Measurements from ENCODE around the gene PPP2R2C. TPM values are rescaled to one million over a fixed set of nuclear protein-coding genes. Genes with fewer than 3 reads are reported as not detected.
A peak's percentile ranks its signal among the peaks of the same experiment; 100 is the strongest.

The PPP2R2C gene
- total and polyA plus RNA-seq, 2 of the 4 experiments (the other 2 are of a cell fraction), result 0.03 TPM; not detected in 1

DNA sequence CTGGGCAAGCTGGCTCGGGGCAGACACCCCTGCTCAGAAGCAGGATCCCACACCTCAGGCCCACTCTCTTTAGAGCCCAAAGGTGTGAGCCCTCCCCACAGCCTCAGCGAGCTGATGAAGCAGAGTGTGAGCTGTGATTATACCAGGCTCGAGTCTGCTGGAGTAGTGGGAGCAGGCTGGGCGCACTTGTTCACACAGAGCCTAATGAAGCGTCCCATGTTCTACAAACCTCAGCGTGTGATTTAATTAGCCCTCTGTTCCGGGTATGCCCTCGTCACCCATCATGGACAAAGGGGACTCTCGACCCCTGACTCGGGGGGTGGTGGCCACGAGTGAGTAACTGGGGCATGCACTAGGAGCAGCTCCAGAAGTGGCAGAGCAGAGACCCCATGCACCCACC, 62.3 kb downstream of the PPP2R2C start:
- Histone ChIP-seq H2BK20ac (ENCODE audit: low read depth, low read length) (no peak overlapping the region), H3K27me3 (ENCODE audit: control insufficient read depth, insufficient read depth, low read length) (no peaks in the 10 kb centered on the region; the same call in none of the 2 replicates), H4K20me1 (ENCODE audit: insufficient read depth, low read length) (no peaks in the 10 kb centered on the region), H3K4ac (ENCODE audit: low read depth, low read length) (no peak overlapping the region), H3K27ac (ENCODE audit: insufficient read depth, low read length) (no peak overlapping the region), H2BK120ac (ENCODE audit: low read depth, low read length) (no peak overlapping the region), H3K4me2 (ENCODE audit: low read depth, low read length) (no peak overlapping the region), H3K56ac (ENCODE audit: extremely low read depth, insufficient read depth, low read length) (no peak overlapping the region), H2AFZ (replicated peaks; ENCODE audit: low read length, poor library complexity) (peak overlapping the region; percentile 49), H4K5ac (ENCODE audit: low read depth, low read length) (no peak overlapping the region), H2BK15ac (ENCODE audit: low read depth, low read length) (no peak overlapping the region), H4K8ac (ENCODE audit: low read depth in 2 of 2, low read length in 2 of 2) (no peak overlapping the region), H3K9me3 (ENCODE audit: control insufficient read depth, insufficient read depth, low read length) (no peaks in the 10 kb centered on the region), H3K36me3 (ENCODE audit: control insufficient read depth, insufficient read depth, low read length) (no peaks in the 10 kb centered on the region), H3K4me1 (ENCODE audit: control insufficient read depth, insufficient read depth, low read length) (no peaks in the 10 kb centered on the region), H4K91ac (ENCODE audit: insufficient read depth, low read depth, low read length) (no peak overlapping the region), H3K23ac (ENCODE audit: low read depth, low read length) (no peak overlapping the region), H3K9ac (ENCODE audit: low read depth, low read length) (no peak overlapping the region), H2AK5ac (ENCODE audit: low read depth, low read length) (no peak overlapping the region), H3K4me3 (ENCODE audit: insufficient read depth, low read depth, low read length) (no peak overlapping the region), H3K79me1 (ENCODE audit: low read depth in 1 of 2, low read length in 2 of 2) (no peaks in the 10 kb centered on the region), H3K14ac (replicated peaks; ENCODE audit: low read depth, low read length) (no peak overlapping the region), H3K9me1 (ENCODE audit: insufficient read depth, low read length) (no peaks in the 10 kb centered on the region), H2BK5ac (ENCODE audit: low read depth, low read length, poor library complexity, severe bottlenecking) (no peak overlapping the region), H2AK9ac (replicated peaks; ENCODE audit: low read depth, low read length, poor library complexity) (peak overlapping the region; percentile 24), H3K18ac (ENCODE audit: low read depth, low read length) (no peak overlapping the region)
- dilution Hi-C loops (cut with HindIII; ENCODE audit: low sequenced_read_pairs, unreplicated experiment), result no loop called here
- WGBS, 2 experiments (ENCODE audit: extremely low coverage in 2 of 2, insufficient read length in 1 of 2), result 42% methylated on average over 4 of the region's 11 CpGs; no CpG with 5 or more reads in 1 of the 2 experiments
- no peak for TF ChIP-seq MAFK (IDR thresholded peaks at IDR 0.05; ENCODE audit: low read depth, low read length)
- TF ChIP-seq, protein P1, sequence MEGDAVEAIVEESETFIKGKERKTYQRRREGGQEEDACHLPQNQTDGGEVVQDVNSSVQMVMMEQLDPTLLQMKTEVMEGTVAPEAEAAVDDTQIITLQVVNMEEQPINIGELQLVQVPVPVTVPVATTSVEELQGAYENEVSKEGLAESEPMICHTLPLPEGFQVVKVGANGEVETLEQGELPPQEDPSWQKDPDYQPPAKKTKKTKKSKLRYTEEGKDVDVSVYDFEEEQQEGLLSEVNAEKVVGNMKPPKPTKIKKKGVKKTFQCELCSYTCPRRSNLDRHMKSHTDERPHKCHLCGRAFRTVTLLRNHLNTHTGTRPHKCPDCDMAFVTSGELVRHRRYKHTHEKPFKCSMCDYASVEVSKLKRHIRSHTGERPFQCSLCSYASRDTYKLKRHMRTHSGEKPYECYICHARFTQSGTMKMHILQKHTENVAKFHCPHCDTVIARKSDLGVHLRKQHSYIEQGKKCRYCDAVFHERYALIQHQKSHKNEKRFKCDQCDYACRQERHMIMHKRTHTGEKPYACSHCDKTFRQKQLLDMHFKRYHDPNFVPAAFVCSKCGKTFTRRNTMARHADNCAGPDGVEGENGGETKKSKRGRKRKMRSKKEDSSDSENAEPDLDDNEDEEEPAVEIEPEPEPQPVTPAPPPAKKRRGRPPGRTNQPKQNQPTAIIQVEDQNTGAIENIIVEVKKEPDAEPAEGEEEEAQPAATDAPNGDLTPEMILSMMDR (conservative IDR thresholded peaks at IDR 0.05; ENCODE audit: low read depth, low read length), result no peak
- no peak for TF ChIP-seq CEBPB (IDR thresholded peaks at IDR 0.05; ENCODE audit: low read depth, low read length)
- no peak for TF ChIP-seq RCOR1 (IDR thresholded peaks at IDR 0.05; ENCODE audit: insufficient replicate concordance, low read length)
- TF ChIP-seq MXI1 (IDR thresholded peaks at IDR 0.05; ENCODE audit: borderline replicate concordance, low read depth, low read length), result no peak
- TF ChIP-seq, protein P2, sequence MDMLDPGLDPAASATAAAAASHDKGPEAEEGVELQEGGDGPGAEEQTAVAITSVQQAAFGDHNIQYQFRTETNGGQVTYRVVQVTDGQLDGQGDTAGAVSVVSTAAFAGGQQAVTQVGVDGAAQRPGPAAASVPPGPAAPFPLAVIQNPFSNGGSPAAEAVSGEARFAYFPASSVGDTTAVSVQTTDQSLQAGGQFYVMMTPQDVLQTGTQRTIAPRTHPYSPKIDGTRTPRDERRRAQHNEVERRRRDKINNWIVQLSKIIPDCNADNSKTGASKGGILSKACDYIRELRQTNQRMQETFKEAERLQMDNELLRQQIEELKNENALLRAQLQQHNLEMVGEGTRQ (IDR thresholded peaks at IDR 0.05; ENCODE audit: low read depth, low read length), result no peak
- TF ChIP-seq SMC3 (IDR thresholded peaks at IDR 0.05; ENCODE audit: low read depth, low read length), result no peak
- TF ChIP-seq BHLHE40 (IDR thresholded peaks at IDR 0.05; ENCODE audit: low read depth, low read length), result no peak
- no peak for TF ChIP-seq FOS (IDR thresholded peaks at IDR 0.05; ENCODE audit: low read depth, low read length)
- TF ChIP-seq, protein P3, sequence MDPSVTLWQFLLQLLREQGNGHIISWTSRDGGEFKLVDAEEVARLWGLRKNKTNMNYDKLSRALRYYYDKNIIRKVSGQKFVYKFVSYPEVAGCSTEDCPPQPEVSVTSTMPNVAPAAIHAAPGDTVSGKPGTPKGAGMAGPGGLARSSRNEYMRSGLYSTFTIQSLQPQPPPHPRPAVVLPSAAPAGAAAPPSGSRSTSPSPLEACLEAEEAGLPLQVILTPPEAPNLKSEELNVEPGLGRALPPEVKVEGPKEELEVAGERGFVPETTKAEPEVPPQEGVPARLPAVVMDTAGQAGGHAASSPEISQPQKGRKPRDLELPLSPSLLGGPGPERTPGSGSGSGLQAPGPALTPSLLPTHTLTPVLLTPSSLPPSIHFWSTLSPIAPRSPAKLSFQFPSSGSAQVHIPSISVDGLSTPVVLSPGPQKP (IDR thresholded peaks at IDR 0.05; ENCODE audit: borderline replicate concordance, low read depth, low read length), result no peak
- no peak for TF ChIP-seq NFE2L2 (IDR thresholded peaks at IDR 0.05; ENCODE audit: low read depth, low read length)
- no peak for TF ChIP-seq MAZ (IDR thresholded peaks at IDR 0.05; ENCODE audit: borderline replicate concordance, low read depth, low read length)
- no peak for TF ChIP-seq RFX5 (IDR thresholded peaks at IDR 0.05; ENCODE audit: low read depth, low read length)
- TF ChIP-seq CHD1 (IDR thresholded peaks at IDR 0.05; ENCODE audit: low read depth, low read length), result no peak
- no peak for TF ChIP-seq POLR2A (IDR thresholded peaks at IDR 0.05; ENCODE audit: low read depth, low read length)
- no peak for TF ChIP-seq RAD21 (IDR thresholded peaks at IDR 0.05; ENCODE audit: low read length)
- ATAC-seq (ENCODE audit: low read depth), result no peak
- no TSS peak for BruUV-seq (replicated peaks)
- DNase-seq, result no peak
- intact Hi-C loops (cut with micrococcal nuclease), result no loop called here
- in situ Hi-C loops (cut with MboI; ENCODE audit: low sequenced_read_pairs), result no loop called here
- CTCF ChIA-PET, result no interaction called here
- POLR2A ChIA-PET (ENCODE audit: unreplicated experiment), result no interaction called here

All from IMR-90 (cell line).